IMR-90 (cell line): Measurements from ENCODE around the gene RNF43. TPM values are rescaled to one million over a fixed set of nuclear protein-coding genes. Genes with fewer than 3 reads are reported as not detected.

Experiments used
- ATAC-seq: fragments of 200-7000 bp; cut with Tn5 transposase; 2 replicates; pipeline ENCODE4 v1.9.1; 2020; ENCODE audit warnings: low read depth, mild to moderate bottlenecking, moderate library complexity
- BruUV-seq: library from RNA; stranded (reverse); fragments of 400-500 nt; replicated peaks from 2 replicates; lab custom pipeline; 2021; lab: Mats Ljungman, UMichigan
- CTCF ChIA-PET: fragments of 300-600 bp; formaldehyde crosslinking; extraction: SDS; loops from one replicate; lab custom pipeline; 2021; ENCODE audit warnings: antibody characterized with exemption; lab: Yijun Ruan, JAX
- POLR2A ChIA-PET: fragments of 300-600 bp; sonication (Branson Sonifier 250); formaldehyde crosslinking; loops from one replicate; lab custom pipeline; 2022; ENCODE audit warnings: antibody characterized with exemption; ENCODE audit not compliant: unreplicated experiment; lab: Charles Lee
- DNase-seq: peaks from one replicate; pipeline ENCODE4 v3.0.0; 2013
- H2AFZ ChIP-seq: replicated peaks from 2 replicates; pipeline ENCODE3; 2013; ENCODE audit warnings: low read length, mild to moderate bottlenecking; ENCODE audit not compliant: poor library complexity
- H2AK5ac ChIP-seq: 2 replicates; pipeline ENCODE4 v1.6.1; 2013; ENCODE audit warnings: low read depth, low read length, inconsistent platforms
- H2AK9ac ChIP-seq: replicated peaks from 2 replicates; pipeline ENCODE3; 2013; ENCODE audit warnings: mild to moderate bottlenecking, low read depth, low read length, moderate library complexity; ENCODE audit not compliant: poor library complexity
- H2BK120ac ChIP-seq: 2 replicates; pipeline ENCODE4 v1.6.1; 2013; ENCODE audit warnings: low read depth, low read length, inconsistent platforms
- H2BK15ac ChIP-seq: 3 replicates; pipeline ENCODE4 v1.6.1; 2013; ENCODE audit warnings: low read depth, low read length, inconsistent platforms
- H2BK20ac ChIP-seq: 2 replicates; pipeline ENCODE4 v1.6.1; 2013; ENCODE audit warnings: low read depth, mild to moderate bottlenecking, inconsistent platforms, low read length, moderate library complexity
- H2BK5ac ChIP-seq: 2 replicates; pipeline ENCODE4 v1.6.1; 2013; ENCODE audit warnings: mild to moderate bottlenecking, low read depth, low read length, inconsistent platforms; ENCODE audit not compliant: poor library complexity, severe bottlenecking
- H3K14ac ChIP-seq: replicated peaks from 2 replicates; pipeline ENCODE4 v1.6.1; 2013; ENCODE audit warnings: low read depth, low read length, inconsistent platforms
- H3K18ac ChIP-seq: 2 replicates; pipeline ENCODE4 v1.6.1; 2013; ENCODE audit warnings: low read depth, low read length, control low read depth
- H3K23ac ChIP-seq: 2 replicates; pipeline ENCODE4 v1.6.1; 2013; ENCODE audit warnings: low read depth, low read length, inconsistent platforms
- H3K27ac ChIP-seq: 2 replicates; pipeline ENCODE4 v1.5.1; 2013; ENCODE audit warnings: mild to moderate bottlenecking, control low read depth, low read length; ENCODE audit not compliant: insufficient read depth
- H3K27me3 ChIP-seq: 2 replicates; pipeline ENCODE4 v1.6.1; 2013; ENCODE audit warnings: low read length; ENCODE audit not compliant: control insufficient read depth, insufficient read depth
- H3K36me3 ChIP-seq: 2 replicates; pipeline ENCODE4 v1.6.1; 2013; ENCODE audit warnings: low read length, mixed read lengths; ENCODE audit not compliant: control insufficient read depth, insufficient read depth
- H3K4ac ChIP-seq: 2 replicates; pipeline ENCODE4 v1.6.1; 2013; ENCODE audit warnings: low read depth, low read length, inconsistent platforms
- H3K4me1 ChIP-seq: 2 replicates; pipeline ENCODE4 v1.6.1; 2013; ENCODE audit warnings: low read length, mixed read lengths; ENCODE audit not compliant: control insufficient read depth, insufficient read depth
- H3K4me2 ChIP-seq: 2 replicates; pipeline ENCODE4 v1.6.1; 2013; ENCODE audit warnings: low read depth, mild to moderate bottlenecking, control low read depth, low read length, moderate library complexity
- H3K4me3 ChIP-seq: 2 replicates; pipeline ENCODE4 v1.5.1; 2013; ENCODE audit warnings: low read depth, mild to moderate bottlenecking, control low read depth, low read length, moderate library complexity; ENCODE audit not compliant: insufficient read depth
- H3K56ac ChIP-seq: 2 replicates; pipeline ENCODE4 v1.6.1; 2013; ENCODE audit warnings: low read length, inconsistent platforms; ENCODE audit not compliant: insufficient read depth; ENCODE audit errors: extremely low read depth
- H3K79me1 ChIP-seq, 2 experiments: 2 replicates each; pipeline ENCODE4 v1.6.1; 2013; ENCODE audit warnings: low read length in 2 of 2, inconsistent platforms in 1 of 2, low read depth in 1 of 2
- H3K9ac ChIP-seq: 2 replicates; pipeline ENCODE4 v1.6.1; 2013; ENCODE audit warnings: low read depth, low read length, control low read depth
- H3K9me1 ChIP-seq: 2 replicates; pipeline ENCODE4 v1.6.1; 2013; ENCODE audit warnings: low read length, inconsistent platforms; ENCODE audit not compliant: insufficient read depth
- H3K9me3 ChIP-seq: 2 replicates; pipeline ENCODE4 v1.6.1; 2013; ENCODE audit warnings: low read length; ENCODE audit not compliant: control insufficient read depth, insufficient read depth
- H4K20me1 ChIP-seq: 2 replicates; pipeline ENCODE4 v1.6.1; 2013; ENCODE audit warnings: low read length, inconsistent platforms; ENCODE audit not compliant: insufficient read depth
- H4K5ac ChIP-seq: 2 replicates; pipeline ENCODE4 v1.6.1; 2013; ENCODE audit warnings: mild to moderate bottlenecking, low read depth, low read length, control low read depth
- H4K8ac ChIP-seq, 2 experiments: 2 replicates each; pipeline ENCODE4 v1.6.1; 2013; ENCODE audit warnings: low read depth in 2 of 2, low read length in 2 of 2, control low read depth in 1 of 2, inconsistent platforms in 1 of 2
- H4K91ac ChIP-seq: 2 replicates; pipeline ENCODE4 v1.6.1; 2013; ENCODE audit warnings: low read depth, low read length, inconsistent platforms; ENCODE audit not compliant: insufficient read depth
- BHLHE40 ChIP-seq: fragments of 150-350 bp; IDR thresholded peaks from 2 replicates; pipeline ENCODE4 v1.6.1; 2016; ENCODE audit warnings: mild to moderate bottlenecking, low read depth, low read length
- CEBPB ChIP-seq: IDR thresholded peaks from 2 replicates; pipeline ENCODE4 v1.6.1; 2012; ENCODE audit warnings: low read depth, low read length, improper control_type of control experiment
- CHD1 ChIP-seq: IDR thresholded peaks from 2 replicates; pipeline ENCODE4 v1.6.1; 2012; ENCODE audit warnings: low read depth, low read length, improper control_type of control experiment
- FOS ChIP-seq: fragments of 150-350 bp; IDR thresholded peaks from 2 replicates; pipeline ENCODE4 v1.6.1; 2016; ENCODE audit warnings: low read depth, low read length
- MAFK ChIP-seq: IDR thresholded peaks from 2 replicates; pipeline ENCODE4 v1.6.1; 2012; ENCODE audit warnings: low read depth, low read length, improper control_type of control experiment
- MAZ ChIP-seq: IDR thresholded peaks from 2 replicates; pipeline ENCODE4 v1.6.1; 2012; ENCODE audit warnings: low read depth, mild to moderate bottlenecking, low read length, improper control_type of control experiment, moderate library complexity, borderline replicate concordance
- MXI1 ChIP-seq: IDR thresholded peaks from 2 replicates; pipeline ENCODE4 v1.6.1; 2012; ENCODE audit warnings: low read depth, mild to moderate bottlenecking, low read length, moderate library complexity, borderline replicate concordance
- NFE2L2 ChIP-seq: fragments of 150-350 bp; IDR thresholded peaks from 2 replicates; pipeline ENCODE4 v1.6.1; 2016; ENCODE audit warnings: low read depth, mild to moderate bottlenecking, low read length
- POLR2A ChIP-seq: IDR thresholded peaks from 2 replicates; pipeline ENCODE4 v1.6.1; 2012; ENCODE audit warnings: mild to moderate bottlenecking, low read depth, low read length
- RAD21 ChIP-seq: IDR thresholded peaks from 2 replicates; pipeline ENCODE4 v1.6.1; 2012; ENCODE audit warnings: low read length, improper control_type of control experiment
- RCOR1 ChIP-seq: IDR thresholded peaks from 2 replicates; pipeline ENCODE4 v1.6.1; 2012; ENCODE audit warnings: mild to moderate bottlenecking, low read length, improper control_type of control experiment; ENCODE audit not compliant: insufficient replicate concordance
- RFX5 ChIP-seq: IDR thresholded peaks from 2 replicates; pipeline ENCODE4 v1.8.0; 2012; ENCODE audit warnings: low read depth, mild to moderate bottlenecking, low read length, moderate library complexity
- SMC3 ChIP-seq: fragments of 150-350 bp; IDR thresholded peaks from 2 replicates; pipeline ENCODE4 v1.6.1; 2016; ENCODE audit warnings: low read depth, mild to moderate bottlenecking, antibody characterized with exemption, low read length, moderate library complexity
- WGBS, 2 experiments: methylation state at CpG; one replicate each; pipeline versions ENCODE4 v1.1.5 to v1.1.7; 2013; ENCODE audit warnings: missing lambda C conversion rate in 2 of 2; ENCODE audit not compliant: insufficient read length in 1 of 2; ENCODE audit errors: extremely low coverage in 2 of 2; 5-methylcytosine and 5-hydroxymethylcytosine counted together
- dilution Hi-C: fragments of 300-500 bp; cut with HindIII; formaldehyde crosslinking; loops from one replicate; pipeline ENCODE4 v1.14.3; 2018; ENCODE audit warnings: low sequenced_read_pairs; ENCODE audit not compliant: unreplicated experiment
- in situ Hi-C: fragments of 300-500 bp; cut with MboI; formaldehyde crosslinking; loops from 3 replicates; pipeline ENCODE4 v1.14.3; 2019; ENCODE audit warnings: low sequenced_read_pairs, inconsistent platforms, mixed read lengths
- intact Hi-C: fragments of 100-400 bp; cut with micrococcal nuclease; formaldehyde crosslinking; loops from 2 replicates; pipeline ENCODE4 v1.10.0; 2022
- polyA plus RNA-seq, 3 experiments: library from polyadenylated mRNA; depleted of rRNA; stranded (reverse); fragments of >200 nt; gene quantifications; 2 replicates each; pipeline ENCODE4 v1.2.3, GENCODE V29; 2012; ENCODE audit warnings: low replicate concordance in 1 of 3
- total RNA-seq: library from RNA; depleted of rRNA; stranded (reverse); fragments of >200 nt; gene quantifications from 2 replicates; pipeline ENCODE4 v1.2.3, GENCODE V29; 2012
- TF ChIP-seq, protein P1 (sequence below): fragments of 150-350 bp; IDR thresholded peaks from 2 replicates; pipeline ENCODE4 v1.6.1; 2016; ENCODE audit warnings: low read depth, mild to moderate bottlenecking, low read length, moderate library complexity, borderline replicate concordance
- TF ChIP-seq, protein P2 (sequence below): conservative IDR thresholded peaks from 2 replicates; pipeline ENCODE4 v1.5.1; 2012; ENCODE audit warnings: mild to moderate bottlenecking, low read depth, low read length, improper control_type of control experiment
- TF ChIP-seq, protein P3 (sequence below): fragments of 150-350 bp; IDR thresholded peaks from 2 replicates; pipeline ENCODE4 v1.6.1; 2017; ENCODE audit warnings: mild to moderate bottlenecking, antibody characterized with exemption, low read length, low read depth

RNF43 gene
- total and polyA plus RNA-seq, 2 of the 4 experiments (the other 2 are of a cell fraction), result under 0.01 TPM; not detected in 1

DNA sequence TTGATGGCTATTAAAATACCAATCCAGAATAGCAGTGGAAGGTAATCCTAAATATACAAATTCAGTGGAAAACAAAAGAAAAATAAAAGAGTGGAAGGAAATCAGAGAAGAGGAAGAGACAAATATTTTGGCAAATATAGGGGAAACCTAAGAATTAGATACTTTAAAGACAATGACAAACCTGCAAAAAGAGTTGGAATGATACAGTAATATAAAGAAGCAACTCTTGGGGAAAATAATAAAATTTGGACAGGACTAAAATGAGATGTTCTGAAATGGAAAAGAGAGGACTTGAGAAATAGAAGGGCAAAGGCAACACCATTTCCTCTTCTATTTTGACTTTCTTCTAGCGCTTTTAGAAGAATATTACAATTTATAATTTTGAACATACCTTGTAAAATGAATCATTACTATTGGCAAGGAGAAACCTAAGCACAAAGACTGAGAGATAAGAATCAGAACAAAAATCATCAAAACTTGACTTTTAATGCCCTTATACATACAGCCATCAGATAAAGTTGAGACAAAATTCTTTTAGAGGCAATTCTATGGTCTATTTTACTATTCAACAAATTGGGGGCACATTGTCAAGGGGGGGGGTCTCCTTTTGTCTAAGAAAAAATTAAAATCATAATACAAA, 5.2 kb downstream of the RNF43 start:
- Histone ChIP-seq H2AFZ (no peak overlapping the region), H3K9me1 (no peaks in the 10 kb centered on the region), H3K79me1 (no peaks in the 10 kb centered on the region), H3K4me1 (no peaks in the 10 kb centered on the region), H2BK120ac (no peak overlapping the region), H3K9ac (no peak overlapping the region), H3K56ac (no peak overlapping the region), H2BK15ac (no peak overlapping the region), H3K27ac (no peak overlapping the region), H2BK5ac (no peak overlapping the region), H3K9me3 (no peaks in the 10 kb centered on the region), H2AK9ac (no peak overlapping the region), H3K4me2 (no peak overlapping the region), H3K23ac (no peak overlapping the region), H2BK20ac (no peak overlapping the region), H2AK5ac (no peak overlapping the region), H4K8ac (no peak overlapping the region), H3K18ac (no peak overlapping the region), H4K5ac (no peak overlapping the region), H3K4me3 (no peak overlapping the region), H4K91ac (no peak overlapping the region), H3K27me3 (peaks cover 17% of the 10 kb centered on the region), H3K36me3 (no peaks in the 10 kb centered on the region), H4K20me1 (no peaks in the 10 kb centered on the region), H3K4ac (no peak overlapping the region), H3K14ac (no peak overlapping the region)
- ChIA-PET POLR2A (no interaction called here), CTCF (no interaction called here)
- in situ Hi-C loops, result no loop called here
- TF ChIP-seq RCOR1 (no peak), MAZ (no peak), CEBPB (no peak), CHD1 (no peak), MAFK (no peak), SMC3 (no peak), MXI1 (no peak), RAD21 (no peak), POLR2A (no peak), RFX5 (no peak), FOS (no peak), BHLHE40 (no peak), NFE2L2 (no peak)
- TF ChIP-seq, protein P1, sequence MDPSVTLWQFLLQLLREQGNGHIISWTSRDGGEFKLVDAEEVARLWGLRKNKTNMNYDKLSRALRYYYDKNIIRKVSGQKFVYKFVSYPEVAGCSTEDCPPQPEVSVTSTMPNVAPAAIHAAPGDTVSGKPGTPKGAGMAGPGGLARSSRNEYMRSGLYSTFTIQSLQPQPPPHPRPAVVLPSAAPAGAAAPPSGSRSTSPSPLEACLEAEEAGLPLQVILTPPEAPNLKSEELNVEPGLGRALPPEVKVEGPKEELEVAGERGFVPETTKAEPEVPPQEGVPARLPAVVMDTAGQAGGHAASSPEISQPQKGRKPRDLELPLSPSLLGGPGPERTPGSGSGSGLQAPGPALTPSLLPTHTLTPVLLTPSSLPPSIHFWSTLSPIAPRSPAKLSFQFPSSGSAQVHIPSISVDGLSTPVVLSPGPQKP, result no peak
- TF ChIP-seq, protein P2, sequence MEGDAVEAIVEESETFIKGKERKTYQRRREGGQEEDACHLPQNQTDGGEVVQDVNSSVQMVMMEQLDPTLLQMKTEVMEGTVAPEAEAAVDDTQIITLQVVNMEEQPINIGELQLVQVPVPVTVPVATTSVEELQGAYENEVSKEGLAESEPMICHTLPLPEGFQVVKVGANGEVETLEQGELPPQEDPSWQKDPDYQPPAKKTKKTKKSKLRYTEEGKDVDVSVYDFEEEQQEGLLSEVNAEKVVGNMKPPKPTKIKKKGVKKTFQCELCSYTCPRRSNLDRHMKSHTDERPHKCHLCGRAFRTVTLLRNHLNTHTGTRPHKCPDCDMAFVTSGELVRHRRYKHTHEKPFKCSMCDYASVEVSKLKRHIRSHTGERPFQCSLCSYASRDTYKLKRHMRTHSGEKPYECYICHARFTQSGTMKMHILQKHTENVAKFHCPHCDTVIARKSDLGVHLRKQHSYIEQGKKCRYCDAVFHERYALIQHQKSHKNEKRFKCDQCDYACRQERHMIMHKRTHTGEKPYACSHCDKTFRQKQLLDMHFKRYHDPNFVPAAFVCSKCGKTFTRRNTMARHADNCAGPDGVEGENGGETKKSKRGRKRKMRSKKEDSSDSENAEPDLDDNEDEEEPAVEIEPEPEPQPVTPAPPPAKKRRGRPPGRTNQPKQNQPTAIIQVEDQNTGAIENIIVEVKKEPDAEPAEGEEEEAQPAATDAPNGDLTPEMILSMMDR, result no peak
- TF ChIP-seq, protein P3, sequence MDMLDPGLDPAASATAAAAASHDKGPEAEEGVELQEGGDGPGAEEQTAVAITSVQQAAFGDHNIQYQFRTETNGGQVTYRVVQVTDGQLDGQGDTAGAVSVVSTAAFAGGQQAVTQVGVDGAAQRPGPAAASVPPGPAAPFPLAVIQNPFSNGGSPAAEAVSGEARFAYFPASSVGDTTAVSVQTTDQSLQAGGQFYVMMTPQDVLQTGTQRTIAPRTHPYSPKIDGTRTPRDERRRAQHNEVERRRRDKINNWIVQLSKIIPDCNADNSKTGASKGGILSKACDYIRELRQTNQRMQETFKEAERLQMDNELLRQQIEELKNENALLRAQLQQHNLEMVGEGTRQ, result no peak
- DNase-seq, result no peak
- no peak for ATAC-seq
- dilution Hi-C loops, result no loop called here
- BruUV-seq, result no TSS peak
- no CpG with 5 or more reads among the region's 1 CpG for WGBS, 2 experiments
- intact Hi-C loops, result no loop called here
